B cell (primary cell): Measurements from ENCODE around the gene RCBTB1.

Experiments
- CTCF ChIP-seq: fragments of 200-600 bp; IDR thresholded peaks from one replicate; pipeline ENCODE4 v1.8.0; 2022; ENCODE audit warnings: antibody characterized with exemption, mild to moderate bottlenecking
- EZH2 ChIP-seq: IDR thresholded peaks from 2 replicates; pipeline ENCODE4 v1.6.1; 2012; ENCODE audit warnings: borderline replicate concordance, low read depth, mild to moderate bottlenecking, moderate library complexity, low read length; ENCODE audit not compliant: insufficient read depth, poor library complexity, severe bottlenecking

- TF ChIP-seq CTCF (no peak), EZH2 (no peak)
Observed at GRCh38 chr13:49625392-49626079, 40.2 kb upstream of the RCBTB1 start.
